GM23248 (cell line): ENCODE data around the gene RPS5.

Source experiments
- EZH2 ChIP-seq: fragments of 200-600 bp; sonication (generic); IDR thresholded peaks from 2 replicates; pipeline ENCODE4 v1.6.1; 2018; ENCODE audit warnings: antibody characterized with exemption, mild to moderate bottlenecking; ENCODE audit not compliant: insufficient read depth, poor library complexity, severe bottlenecking
- EZH2phosphoT487 ChIP-seq: fragments of 200-600 bp; sonication (generic); IDR thresholded peaks from 2 replicates; pipeline ENCODE4 v1.6.1; 2018; ENCODE audit warnings: antibody characterized with exemption, moderate library complexity, mild to moderate bottlenecking, low read depth; ENCODE audit not compliant: insufficient read depth

GRCh38 chr19:58385313-58385890, 1.7 kb upstream of the RPS5 start:
- TF ChIP-seq EZH2 (no peak), EZH2phosphoT487 (no peak)
